Stimulated activated CD8-positive, alpha-beta memory T cell treated with anti-CD3 and anti-CD28 coated beads, Interleukin-4, amount 100 ng/mL, for 48 hours (primary cell): ENCODE results near the gene XYLT1.

ENCODE experiments used
- DNase-seq: peaks from one replicate; pipeline ENCODE4 v3.0.0-alpha.2; 2020

Gene XYLT1

DNA sequence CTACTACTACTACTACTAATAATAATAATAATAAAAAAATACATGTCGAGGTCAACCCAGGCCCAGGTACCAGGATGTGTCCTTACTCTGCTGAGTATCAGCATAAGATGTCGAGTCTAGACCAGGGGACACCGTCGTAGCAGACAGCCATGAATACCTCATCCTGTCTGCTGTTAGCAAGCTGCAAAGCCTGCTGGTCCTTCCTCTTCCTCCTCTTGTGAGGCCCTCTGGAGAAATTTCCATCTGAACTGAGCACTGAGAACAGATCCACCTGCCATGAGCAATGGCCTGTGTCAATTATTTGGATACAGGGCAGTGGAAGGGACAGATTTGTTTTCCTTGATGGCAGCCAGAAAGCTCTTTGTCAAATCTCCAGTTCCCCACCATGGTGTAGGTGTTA, 168.5 kb downstream of the XYLT1 start:
- DNase-seq: no peak

- no peak for DNase-seq
Measured at GRCh38 chr16:17301593-17302135, 169.1 kb downstream of the XYLT1 start.

DNA sequence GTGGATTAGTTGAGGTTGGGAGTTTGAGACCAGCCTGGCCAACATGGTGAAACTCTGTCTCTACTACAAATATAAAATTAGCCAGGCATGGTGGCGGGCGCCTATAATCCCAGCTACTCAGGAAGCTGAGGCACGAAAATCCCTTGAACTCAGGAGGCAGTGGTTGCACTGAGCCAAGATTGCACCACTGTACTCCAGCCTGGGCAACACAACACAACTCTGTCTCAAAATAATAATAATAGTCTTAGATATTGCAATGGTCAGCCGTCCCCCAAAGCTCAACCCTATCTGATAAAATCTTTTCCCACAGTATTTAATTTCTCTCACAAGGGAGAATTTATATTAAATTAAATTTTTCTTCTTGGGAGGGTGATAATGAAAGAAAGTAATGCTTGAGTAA, 169.6 kb downstream of the XYLT1 start:
- DNase-seq: no peak

DNA sequence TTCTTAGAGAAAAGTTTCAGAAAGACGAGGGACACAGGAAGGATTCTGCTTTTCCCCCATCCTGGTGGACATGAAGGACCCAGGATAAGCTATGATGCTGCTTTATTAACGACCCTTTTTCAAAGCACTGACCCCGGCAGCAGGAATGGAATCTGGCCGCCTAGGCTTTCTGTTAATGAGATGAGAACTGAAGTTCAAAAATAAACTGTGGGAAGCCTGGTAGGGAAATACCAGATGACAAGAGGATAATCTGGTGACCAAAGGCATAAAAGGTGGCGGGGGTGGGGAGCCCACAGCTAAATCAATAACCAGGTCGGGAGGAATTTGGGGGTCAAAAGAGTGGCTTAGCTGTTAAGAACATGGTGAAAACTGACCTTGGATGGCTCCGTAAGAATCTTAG, 171.0 kb downstream of the XYLT1 start:
- DNase-seq: no peak

DNA sequence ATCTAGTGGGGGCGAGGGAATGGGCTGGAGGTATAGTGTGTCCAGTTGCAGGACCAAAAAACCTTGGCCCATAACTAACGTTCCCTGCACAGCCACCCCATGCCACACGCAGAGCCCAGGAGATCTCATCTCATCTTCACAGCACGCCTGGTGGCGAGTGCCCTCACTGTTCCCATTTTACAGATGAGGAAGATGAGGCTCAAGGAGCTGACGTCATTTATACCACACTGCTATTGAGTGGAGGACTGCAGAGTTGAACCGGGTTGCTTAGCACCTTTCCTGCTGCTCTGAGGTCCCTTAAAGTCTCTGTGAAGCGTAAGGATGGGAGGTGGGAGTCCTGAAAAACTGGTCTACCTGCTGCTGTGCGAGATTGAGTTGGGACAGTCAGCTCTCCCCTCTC, 172.5 kb downstream of the XYLT1 start:
- DNase-seq: no peak

GRCh38 chr16:17296431-17296830, 174.3 kb downstream of the XYLT1 start:
- DNase-seq: no peak

DNA sequence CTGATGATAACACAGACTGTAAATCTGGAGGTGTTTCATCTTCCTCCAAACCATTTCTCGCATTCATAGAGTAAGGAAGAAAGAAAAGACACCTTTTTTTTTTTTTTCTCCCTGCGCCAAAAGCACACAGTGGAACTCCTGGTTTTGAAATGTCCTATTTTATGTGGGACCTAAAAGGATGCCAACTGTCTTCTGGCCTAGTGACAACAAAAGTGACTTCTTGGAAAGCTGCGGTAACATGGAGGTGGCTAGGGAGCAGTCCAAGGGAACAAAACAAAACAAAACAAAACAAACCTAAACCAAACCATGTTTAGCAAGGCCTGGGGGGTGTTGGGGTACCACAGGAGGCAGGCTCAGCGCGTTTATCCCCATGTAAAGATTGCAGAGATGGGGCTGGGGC, 174.8 kb downstream of the XYLT1 start:
- no peak for DNase-seq

- no peak for DNase-seq
Measured at GRCh38 chr16:17294856-17295255, 175.9 kb downstream of the XYLT1 start.

DNA sequence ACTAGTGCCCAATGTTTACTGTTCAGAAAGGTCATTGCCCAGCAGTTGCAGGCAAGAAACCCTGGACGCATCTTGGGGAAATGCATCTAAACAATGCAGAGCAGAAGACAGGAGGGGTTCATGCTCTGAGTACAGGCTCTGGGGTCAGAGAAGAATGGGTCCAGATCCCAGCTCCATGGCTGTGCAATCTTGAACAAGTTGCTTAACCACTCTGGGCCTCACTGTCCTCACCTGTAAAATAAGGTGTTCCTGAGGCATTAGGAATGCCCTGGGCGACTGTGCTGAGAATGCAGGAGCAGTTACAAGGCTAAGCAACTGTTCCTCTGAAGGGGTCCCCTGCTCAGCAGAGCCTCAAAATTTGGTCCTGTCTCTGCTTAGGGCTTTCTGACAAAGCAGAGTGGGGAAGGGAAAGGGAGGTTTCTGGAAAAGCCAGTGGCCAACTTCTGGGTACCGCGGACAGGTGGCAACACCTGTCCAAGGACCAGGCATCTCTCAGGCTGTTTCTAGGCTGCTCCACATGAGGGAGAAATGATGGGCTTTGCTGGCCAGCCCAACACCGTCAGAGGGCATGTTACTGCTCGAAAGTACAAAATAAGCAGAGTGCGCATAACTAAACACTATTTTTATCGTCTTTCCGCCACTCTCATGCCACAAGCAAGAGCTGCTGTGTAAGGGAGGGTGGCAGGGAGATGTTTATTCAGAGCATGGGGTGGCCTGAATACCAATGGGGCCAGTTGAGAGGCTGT, 176.8 kb downstream of the XYLT1 start:
- no peak for DNase-seq

GRCh38 chr16:17291289-17291688, 179.5 kb downstream of the XYLT1 start:
- DNase-seq: no peak

- DNase-seq: no peak
Measured at GRCh38 chr16:17289674-17290635, 180.8 kb downstream of the XYLT1 start.

DNA sequence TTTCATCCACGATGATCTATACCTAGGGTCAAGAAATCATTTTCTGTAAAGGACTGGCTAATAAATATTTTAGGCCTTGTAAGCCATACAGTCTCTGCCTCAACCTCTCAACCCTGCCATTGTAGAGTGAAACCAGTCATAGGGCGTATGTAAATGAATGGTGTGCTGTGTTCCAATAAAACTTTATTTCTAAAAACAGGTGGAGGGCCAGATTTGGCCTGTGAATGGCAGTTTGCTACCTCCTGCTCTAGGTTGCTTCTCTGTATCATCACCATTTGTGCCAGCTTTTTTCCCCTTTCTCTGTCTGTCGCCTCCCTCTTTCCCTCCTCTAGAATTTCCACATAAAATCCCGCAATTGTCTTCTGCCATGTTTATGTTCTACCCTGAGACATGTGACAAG, 181.7 kb downstream of the XYLT1 start:
- no peak for DNase-seq

DNA sequence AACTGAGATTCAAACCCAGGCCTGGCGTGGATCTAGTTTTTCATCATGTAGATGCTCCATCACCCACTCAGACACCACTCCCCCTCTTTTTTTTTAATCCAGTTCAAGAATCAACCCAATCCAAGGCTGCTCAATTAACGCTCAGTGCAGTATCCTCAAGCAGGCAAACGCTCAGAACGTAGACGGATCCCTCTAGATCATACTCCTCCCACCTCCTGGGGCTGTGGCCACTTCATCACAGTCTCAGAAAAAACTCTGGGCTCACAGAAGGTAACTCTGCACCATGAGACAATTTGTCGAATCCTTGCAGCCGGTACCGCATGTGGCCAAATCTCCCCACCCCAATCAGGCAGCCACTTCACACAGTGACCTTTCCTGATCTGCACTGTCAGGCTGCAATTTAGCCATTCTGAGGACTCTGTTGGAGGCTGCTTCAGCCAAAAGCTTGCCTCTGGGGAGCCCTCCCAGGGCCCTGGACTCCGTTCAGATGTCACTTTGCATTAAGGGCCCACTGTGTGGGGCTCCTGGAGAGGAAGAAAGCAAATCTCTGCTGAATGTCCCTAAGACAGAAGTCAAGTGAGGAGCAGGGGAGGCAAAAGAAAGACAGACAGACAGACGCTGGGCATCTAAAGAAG, 183.5 kb downstream of the XYLT1 start:
- no peak for DNase-seq

DNA sequence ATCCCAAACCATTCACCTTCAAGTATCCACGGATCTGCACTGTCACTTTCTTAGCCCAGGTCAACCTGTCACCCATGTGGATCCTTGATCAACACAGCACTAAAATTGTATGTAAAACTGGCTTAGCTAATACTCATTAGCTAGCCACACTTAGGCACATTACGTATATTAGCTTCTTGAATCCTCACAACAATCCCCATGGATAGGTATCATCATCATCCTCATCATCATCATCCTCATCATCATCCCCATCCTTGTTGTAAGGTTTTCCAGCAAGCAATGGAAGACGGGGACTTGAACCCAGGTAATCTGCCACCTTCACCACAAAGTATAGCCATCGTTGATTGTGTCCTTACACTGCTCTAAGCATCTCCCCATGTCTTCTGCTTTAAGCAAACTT, 184.3 kb downstream of the XYLT1 start:
- no peak for DNase-seq

DNA sequence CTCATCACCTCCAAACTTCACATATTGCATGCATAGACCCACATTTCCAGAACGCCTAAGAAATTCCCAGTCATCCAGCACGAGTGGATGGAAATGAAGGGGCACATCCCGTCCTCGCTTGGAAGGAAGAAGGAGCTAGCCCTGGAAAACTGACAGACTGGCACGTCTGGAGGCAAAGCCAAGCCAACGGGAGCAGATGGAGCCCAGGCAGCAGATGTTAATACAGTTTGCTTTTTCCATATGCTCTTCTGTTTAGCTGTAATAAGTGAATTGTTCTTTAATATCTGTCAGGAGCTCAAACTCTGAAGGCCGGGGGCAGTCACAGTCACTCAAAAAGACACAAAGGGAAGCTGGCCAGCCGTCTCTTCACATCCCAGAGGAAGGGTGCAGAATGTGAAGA, 187.7 kb downstream of the XYLT1 start:
- DNase-seq: no peak

DNA sequence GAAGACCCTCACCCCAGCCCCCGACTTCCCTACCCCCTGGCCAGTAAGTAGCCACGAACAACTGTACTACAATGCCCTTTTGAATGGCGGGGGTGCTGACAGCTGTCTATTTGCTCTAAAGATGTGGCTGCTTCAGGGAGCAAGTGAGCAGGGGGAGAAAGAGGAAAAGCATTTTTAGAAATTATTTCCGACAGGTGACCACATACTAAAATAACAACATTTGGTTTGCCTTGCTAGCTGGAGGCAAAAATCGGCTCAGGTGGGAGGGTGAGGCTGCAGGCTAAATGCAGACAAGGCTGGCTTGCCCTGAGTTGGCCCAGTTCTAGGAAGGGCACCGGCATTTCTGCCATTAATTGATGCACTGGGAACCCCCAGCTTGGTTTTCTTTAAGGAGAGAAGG, 188.5 kb downstream of the XYLT1 start:
- no peak for DNase-seq

GRCh38 chr16:17281052-17281451, 189.7 kb downstream of the XYLT1 start:
- DNase-seq: no peak

DNA sequence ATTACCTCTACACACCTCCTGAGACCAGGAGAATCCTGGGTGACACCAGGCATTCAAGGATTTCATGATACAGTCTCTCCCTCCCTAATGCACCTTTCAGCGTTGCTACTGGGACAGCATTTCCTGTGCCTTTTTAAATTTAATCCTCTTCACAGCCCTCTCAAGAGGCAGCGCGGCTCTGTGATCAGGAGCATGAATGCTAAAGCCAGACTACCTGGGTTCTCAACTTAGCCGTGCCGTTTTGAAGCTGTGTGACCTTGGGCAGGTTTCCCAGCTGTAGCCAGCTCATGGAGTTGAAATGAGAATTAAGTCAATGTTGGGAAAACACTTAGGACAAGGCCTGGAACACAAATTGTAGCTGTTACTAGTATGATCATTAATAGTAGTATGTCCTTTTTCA, 191.8 kb downstream of the XYLT1 start:
- no peak for DNase-seq

DNA sequence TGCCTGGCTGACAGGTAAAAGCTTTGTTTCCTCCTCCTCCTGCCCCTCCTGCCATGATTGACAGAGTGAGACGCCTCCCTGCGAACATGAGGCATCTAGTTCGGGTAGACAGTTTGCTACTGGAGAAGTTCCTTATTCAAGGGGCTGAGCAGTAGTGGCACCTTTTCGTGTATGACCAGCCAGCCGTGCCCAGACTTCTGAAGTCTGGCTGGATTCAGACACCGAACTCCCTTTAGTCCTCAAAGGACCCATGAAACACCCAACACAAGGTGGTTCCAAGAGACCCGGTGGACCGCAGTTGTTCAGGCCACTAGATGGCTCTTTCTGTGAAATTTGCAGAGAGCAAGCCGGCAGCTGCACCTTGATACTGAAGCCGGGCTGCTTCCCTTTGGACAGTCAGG, 192.8 kb downstream of the XYLT1 start:
- DNase-seq: no peak

GRCh38 chr16:17276610-17277009, 194.2 kb downstream of the XYLT1 start:
- DNase-seq: no peak

GRCh38 chr16:17276010-17276530, 194.7 kb downstream of the XYLT1 start:
- no peak for DNase-seq

DNA sequence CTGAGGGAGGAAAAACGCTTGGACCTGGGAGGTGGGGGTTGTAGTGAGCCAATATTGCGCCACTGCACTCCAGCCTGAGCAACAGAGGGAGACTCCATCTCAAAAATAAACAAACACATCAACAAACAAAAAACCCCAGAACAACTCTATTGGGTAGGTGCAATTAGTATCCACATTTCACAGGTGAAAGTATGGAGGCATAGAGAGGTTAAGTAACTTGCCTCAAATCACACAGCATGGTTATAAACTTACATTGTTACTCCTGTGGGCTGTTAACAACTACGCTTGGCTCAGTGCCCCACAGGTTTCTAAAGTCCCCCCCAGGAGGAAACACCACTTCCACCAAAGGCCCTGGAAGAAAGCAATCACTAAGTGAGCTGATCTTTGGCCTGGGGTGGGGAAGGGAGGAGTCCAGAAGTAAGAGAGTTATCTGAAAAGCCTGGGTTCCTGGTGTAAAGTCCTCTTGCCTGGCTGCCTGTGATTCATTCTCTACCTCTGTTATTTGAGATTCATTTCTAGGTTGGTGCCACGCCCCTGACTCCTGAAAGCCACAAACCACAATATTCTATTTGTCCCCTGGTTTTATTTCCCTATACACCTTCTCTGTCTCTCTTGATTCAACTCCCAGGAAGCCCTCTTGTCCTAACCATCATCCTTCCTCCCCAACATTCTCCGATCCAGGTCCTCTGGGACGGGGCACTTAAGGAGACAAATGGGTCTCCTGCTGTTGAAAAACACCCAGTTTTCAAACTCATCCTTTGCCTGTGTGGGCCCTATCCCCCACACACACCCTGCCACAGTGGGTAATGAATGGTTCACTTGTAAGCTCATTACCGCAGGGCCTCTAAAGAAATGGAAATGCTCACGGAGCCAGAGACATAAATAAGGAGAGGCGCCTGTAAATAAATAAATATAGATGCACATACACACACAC, 195.4 kb downstream of the XYLT1 start:
- DNase-seq: no peak
